ENCODE measurements around the gene PTPRB. TPM values are rescaled to one million over a fixed set of nuclear protein-coding genes. Genes with fewer than 3 reads are reported as not detected.

PTPRB gene
- total RNA-seq, 1 donor from 2014 or later: 64.7 TPM

GRCh38 chr12:70644861-70645260, 7.6 kb upstream of the PTPRB start:
- DNase-seq (ENCODE audit: low spot score): no peak

GRCh38 chr12:70643939-70644338, 6.7 kb upstream of the PTPRB start:
- no peak for DNase-seq (ENCODE audit: low spot score)

- no peak for DNase-seq (ENCODE audit: low spot score)
These were observed 4.5 kb upstream of the PTPRB start for GRCh38 chr12:70641691-70642090.

- no peak for DNase-seq (ENCODE audit: low spot score)
These were observed 3.7 kb upstream of the PTPRB start for GRCh38 chr12:70640901-70641300.

- DNase-seq (ENCODE audit: low spot score): no peak
These were observed 2.3 kb upstream of the PTPRB start for GRCh38 chr12:70639535-70639934.

- no peak for DNase-seq (ENCODE audit: low spot score)
These were observed 1.6 kb upstream of the PTPRB start for GRCh38 chr12:70638639-70639360.

GRCh38 chr12:70635755-70636154, 1.5 kb downstream of the PTPRB start:
- no peak for DNase-seq (ENCODE audit: low spot score)

GRCh38 chr12:70628701-70629480, 8.3 kb downstream of the PTPRB start:
- no peak for DNase-seq (ENCODE audit: low spot score)

GRCh38 chr12:70627677-70628076, 9.6 kb downstream of the PTPRB start:
- no peak for DNase-seq (ENCODE audit: low spot score)

- no peak for DNase-seq (ENCODE audit: low spot score)
These were observed 11.0 kb downstream of the PTPRB start for GRCh38 chr12:70626180-70626579.

- no peak for DNase-seq (ENCODE audit: low spot score)
These were observed 17.6 kb downstream of the PTPRB start for GRCh38 chr12:70619471-70620152.

GRCh38 chr12:70618371-70618770, 18.9 kb downstream of the PTPRB start:
- DNase-seq (ENCODE audit: low spot score): no peak

- no peak for DNase-seq (ENCODE audit: low spot score)
These were observed 19.8 kb downstream of the PTPRB start for GRCh38 chr12:70617450-70617849.

GRCh38 chr12:70615174-70615866, 21.9 kb downstream of the PTPRB start:
- no peak for DNase-seq (ENCODE audit: low spot score)

GRCh38 chr12:70609739-70610491, 27.3 kb downstream of the PTPRB start:
- no peak for DNase-seq (ENCODE audit: low spot score)

GRCh38 chr12:70609203-70609602, 28.0 kb downstream of the PTPRB start:
- no peak for DNase-seq (ENCODE audit: low spot score)

- no peak for DNase-seq (ENCODE audit: low spot score)
These were observed 29.0 kb downstream of the PTPRB start for GRCh38 chr12:70608184-70608583.

GRCh38 chr12:70607107-70607506, 30.1 kb downstream of the PTPRB start:
- DNase-seq (ENCODE audit: low spot score): no peak

- DNase-seq (ENCODE audit: low spot score): no peak
These were observed 31.3 kb downstream of the PTPRB start for GRCh38 chr12:70605976-70606375.

GRCh38 chr12:70604662-70605061, 32.6 kb downstream of the PTPRB start:
- DNase-seq (ENCODE audit: low spot score): no peak

- no peak for DNase-seq (ENCODE audit: low spot score)
These were observed 34.2 kb downstream of the PTPRB start for GRCh38 chr12:70603044-70603443.
